Metanephros (tissue), 1 donor: ENCODE measurements around the gene MTF2. TPM values are rescaled to one million over a fixed set of nuclear protein-coding genes. Genes with fewer than 3 reads are reported as not detected.

Source experiments
- total RNA-seq: library from RNA; depleted of rRNA; stranded (reverse); fragments of >200 nt; gene quantifications from one replicate; pipeline ENCODE4 v1.2.3, GENCODE V29; 2014

MTF2 gene
- 49.6 TPM for total RNA-seq

GRCh38 chr1:93078986-93079654, at the start of gene MTF2:
Gene MTF2, plus strand, starts transcription at chr1:93079283. Its CDS starts 244 bp downstream, at chr1:93079527.

GRCh38 chr1:93179886-93180722, 101.0 kb downstream of the MTF2 start, which contains the start of gene TMED5:
Gene TMED5, minus strand, starts transcription at chr1:93180413. Its CDS starts 171 bp downstream, at chr1:93180242.

GRCh38 chr1:93180723-93181613, 101.9 kb downstream of the MTF2 start, which contains the start of gene CCDC18:
Gene CCDC18, plus strand, starts transcription at chr1:93180724. Its CDS starts 2,638 bp downstream, at chr1:93183362.

Other genes starting within 250 kb of the MTF2 start
- 1,401 TPM for gene RPL5, start 247.2 kb upstream of the MTF2 start, total RNA-seq
- gene DIPK1A, start 117.8 kb upstream of the MTF2 start, total RNA-seq: 3.9 TPM
- gene TMED5, start 101.1 kb downstream of the MTF2 start, total RNA-seq: 75.0 TPM
- 10.3 TPM for gene CCDC18, start 101.4 kb downstream of the MTF2 start, total RNA-seq